OCI-LY1 (cell line): ENCODE measurements around the gene CYP11A1.

Experiments
- EZH2 ChIP-seq: fragments of 200-600 bp; sonication (generic), shearing (Covaris generic); IDR thresholded peaks from 2 replicates; pipeline ENCODE4 v1.8.0; 2017; ENCODE audit warnings: borderline replicate concordance, mixed run types, mild to moderate bottlenecking, antibody characterized with exemption, low read length, moderate library complexity, mixed read lengths
- TF ChIP-seq, protein P1 (sequence below): fragments of 200-600 bp; sonication (generic), shearing (Covaris generic); IDR thresholded peaks from 2 replicates; pipeline ENCODE4 v1.5.1; 2017; ENCODE audit warnings: mild to moderate bottlenecking, antibody characterized with exemption, low read length, moderate library complexity, mixed read lengths

DNA sequence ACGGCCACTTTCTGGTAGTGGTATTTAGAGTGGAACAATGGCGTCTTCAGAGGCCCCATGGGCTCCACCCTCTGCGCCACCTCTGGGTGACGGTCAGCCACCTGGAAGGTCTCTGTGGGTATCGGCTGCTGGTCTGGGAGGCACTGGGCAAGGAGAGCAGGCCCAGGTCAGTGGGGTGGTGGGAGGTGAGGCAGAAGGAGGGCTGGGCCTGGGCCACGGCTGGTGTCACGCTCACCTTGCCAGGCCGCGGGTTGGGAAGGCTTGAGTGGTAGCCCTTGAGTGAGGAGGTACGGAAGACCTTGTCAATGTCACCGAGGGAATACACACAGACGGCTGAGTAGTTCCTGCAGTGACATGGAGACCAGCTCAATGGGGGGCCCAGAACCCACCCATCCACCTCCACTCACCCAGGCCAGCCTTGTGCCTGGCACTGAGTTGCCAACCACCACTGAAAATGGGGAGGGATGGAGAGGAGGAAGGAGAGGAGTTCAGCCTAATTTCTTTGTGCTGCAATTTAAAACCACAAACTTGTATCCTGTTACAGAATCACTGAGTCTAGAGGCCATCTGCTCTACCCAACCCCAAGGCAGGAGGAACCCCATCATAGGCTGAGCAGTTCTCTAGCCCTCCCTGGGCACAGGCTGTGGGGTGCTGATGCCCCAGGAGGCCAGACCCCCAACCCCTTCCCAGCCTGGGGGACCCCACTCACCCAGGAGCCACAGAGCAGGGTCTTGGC, 47.3 kb upstream of the CYP11A1 start:
- TF ChIP-seq, protein P1, sequence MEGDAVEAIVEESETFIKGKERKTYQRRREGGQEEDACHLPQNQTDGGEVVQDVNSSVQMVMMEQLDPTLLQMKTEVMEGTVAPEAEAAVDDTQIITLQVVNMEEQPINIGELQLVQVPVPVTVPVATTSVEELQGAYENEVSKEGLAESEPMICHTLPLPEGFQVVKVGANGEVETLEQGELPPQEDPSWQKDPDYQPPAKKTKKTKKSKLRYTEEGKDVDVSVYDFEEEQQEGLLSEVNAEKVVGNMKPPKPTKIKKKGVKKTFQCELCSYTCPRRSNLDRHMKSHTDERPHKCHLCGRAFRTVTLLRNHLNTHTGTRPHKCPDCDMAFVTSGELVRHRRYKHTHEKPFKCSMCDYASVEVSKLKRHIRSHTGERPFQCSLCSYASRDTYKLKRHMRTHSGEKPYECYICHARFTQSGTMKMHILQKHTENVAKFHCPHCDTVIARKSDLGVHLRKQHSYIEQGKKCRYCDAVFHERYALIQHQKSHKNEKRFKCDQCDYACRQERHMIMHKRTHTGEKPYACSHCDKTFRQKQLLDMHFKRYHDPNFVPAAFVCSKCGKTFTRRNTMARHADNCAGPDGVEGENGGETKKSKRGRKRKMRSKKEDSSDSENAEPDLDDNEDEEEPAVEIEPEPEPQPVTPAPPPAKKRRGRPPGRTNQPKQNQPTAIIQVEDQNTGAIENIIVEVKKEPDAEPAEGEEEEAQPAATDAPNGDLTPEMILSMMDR, result no peak
- TF ChIP-seq EZH2, result no peak
